ENCODE results near the gene ALDH1L1.

The ALDH1L1 gene

GRCh38 chr3:126085276-126085675, 95.1 kb downstream of the ALDH1L1 start:
- no peak for TF ChIP-seq BHLHE40 (IDR thresholded peaks at IDR 0.05; ENCODE audit: borderline replicate concordance)
- no peak for TF ChIP-seq SP1 (IDR thresholded peaks at IDR 0.05)
- no peak for TF ChIP-seq PKNOX1 (IDR thresholded peaks at IDR 0.05)
- TF ChIP-seq ZNF384 (IDR thresholded peaks at IDR 0.05) = no peak
- TF ChIP-seq CTBP1 (IDR thresholded peaks at IDR 0.05; ENCODE audit: borderline replicate concordance) = no peak
- no peak for TF ChIP-seq FOXK2 (IDR thresholded peaks at IDR 0.05)
- no peak for TF ChIP-seq FOXA1 (IDR thresholded peaks at IDR 0.05)
- TF ChIP-seq FOXM1 (IDR thresholded peaks at IDR 0.05; ENCODE audit: borderline replicate concordance) = no peak
- no peak for TF ChIP-seq L3MBTL2 (conservative IDR thresholded peaks at IDR 0.05)
- DNase-seq (ENCODE audit: extremely low spot score) = no peak
- ChIA-PET POLR2A (no interaction called here), CTCF (interaction anchor here (0.7 kb wide), 1 partner anchor 155 kb away, joined by 3 read pairs; no protein-coding TSS in a partner anchor)

GRCh38 chr3:126084768-126085180, 95.6 kb downstream of the ALDH1L1 start:
- ChIA-PET POLR2A (interaction anchor here (1.2 to 1.4 kb wide), 3 partner anchors 16 to 20 kb away, joined by 3 to 4 read pairs (median 3); no protein-coding TSS in a partner anchor), CTCF (interaction anchor here (0.5 kb wide), 1 partner anchor 554 kb away, joined by 3 read pairs; no protein-coding TSS in a partner anchor)
- TF ChIP-seq L3MBTL2 (conservative IDR thresholded peaks at IDR 0.05) = 0 out of 2 replicates have a peak, but pooled peaks have one; percentile 0
- TF ChIP-seq ARNT (IDR thresholded peaks at IDR 0.05) = no peak
- no peak for TF ChIP-seq ELF4 (IDR thresholded peaks at IDR 0.05)
- no peak for TF ChIP-seq SP1 (IDR thresholded peaks at IDR 0.05)
- no peak for DNase-seq (ENCODE audit: extremely low spot score)

GRCh38 chr3:126083913-126084767, 96.2 kb downstream of the ALDH1L1 start, which contains the start of gene SLC41A3:
Gene SLC41A3, minus strand, starts transcription at chr3:126084124. Its CDS starts 15,905 bp downstream, at chr3:126068219.
- CTCF ChIA-PET = interaction anchor here (0.5 kb wide), 1 partner anchor 553 kb away, joined by 3 read pairs; no protein-coding TSS in a partner anchor
- peak; percentile 86 for DNase-seq (ENCODE audit: extremely low spot score)
- TF ChIP-seq BHLHE40 (IDR thresholded peaks at IDR 0.05; ENCODE audit: borderline replicate concordance) = no peak
- TF ChIP-seq L3MBTL2 (conservative IDR thresholded peaks at IDR 0.05) = peak; percentile 16; the same call in 1 of the 2 replicates
- POLR2A ChIA-PET = interaction anchor here (1.2 to 1.4 kb wide), 3 partner anchors 16 to 19 kb away, joined by 3 to 4 read pairs (median 3); no protein-coding TSS in a partner anchor

- ChIA-PET CTCF (no interaction called here), POLR2A (interaction anchor here (1.2 to 1.4 kb wide), 3 partner anchors 17 to 19 kb away, joined by 3 to 4 read pairs (median 3); no protein-coding TSS in a partner anchor)
- peak; percentile 59 for DNase-seq (ENCODE audit: extremely low spot score)
- TF ChIP-seq TARDBP (IDR thresholded peaks at IDR 0.05) = no peak
- no peak; the same call in 1 of the 2 replicates for TF ChIP-seq L3MBTL2 (conservative IDR thresholded peaks at IDR 0.05)
- no peak for TF ChIP-seq ARNT (IDR thresholded peaks at IDR 0.05)
- TF ChIP-seq BHLHE40 (IDR thresholded peaks at IDR 0.05; ENCODE audit: borderline replicate concordance) = no peak
- no peak for TF ChIP-seq HDGF (IDR thresholded peaks at IDR 0.05; ENCODE audit: borderline replicate concordance)
- TF ChIP-seq FOXA1 (IDR thresholded peaks at IDR 0.05) = no peak
- TF ChIP-seq ELF4 (IDR thresholded peaks at IDR 0.05) = no peak
- no peak for TF ChIP-seq CTBP1 (IDR thresholded peaks at IDR 0.05; ENCODE audit: borderline replicate concordance)
- TF ChIP-seq SUZ12 (IDR thresholded peaks at IDR 0.05) = no peak
- TF ChIP-seq ZNF384 (IDR thresholded peaks at IDR 0.05) = no peak
- TF ChIP-seq SP1 (IDR thresholded peaks at IDR 0.05) = no peak
- TF ChIP-seq NFRKB (IDR thresholded peaks at IDR 0.05) = no peak
- TF ChIP-seq FOXK2 (IDR thresholded peaks at IDR 0.05) = no peak
- no peak for TF ChIP-seq PKNOX1 (IDR thresholded peaks at IDR 0.05)
These were observed 96.9 kb downstream of the ALDH1L1 start for GRCh38 chr3:126083511-126083912.

GRCh38 chr3:126083138-126083445, 97.3 kb downstream of the ALDH1L1 start:
- TF ChIP-seq BHLHE40 (IDR thresholded peaks at IDR 0.05; ENCODE audit: borderline replicate concordance) (no peak), LEF1 (IDR thresholded peaks at IDR 0.05; ENCODE audit: borderline replicate concordance) (no peak), FOXA1 (IDR thresholded peaks at IDR 0.05) (no peak), ARNT (IDR thresholded peaks at IDR 0.05) (no peak), PKNOX1 (IDR thresholded peaks at IDR 0.05) (no peak), SUZ12 (IDR thresholded peaks at IDR 0.05) (no peak), ZNF384 (IDR thresholded peaks at IDR 0.05) (no peak), SP1 (IDR thresholded peaks at IDR 0.05) (no peak), NFRKB (IDR thresholded peaks at IDR 0.05) (no peak), CTBP1 (IDR thresholded peaks at IDR 0.05; ENCODE audit: borderline replicate concordance) (no peak), FOXK2 (IDR thresholded peaks at IDR 0.05) (no peak), ELF4 (IDR thresholded peaks at IDR 0.05) (no peak), FOXM1 (IDR thresholded peaks at IDR 0.05; ENCODE audit: borderline replicate concordance) (no peak), L3MBTL2 (conservative IDR thresholded peaks at IDR 0.05) (no peak), TARDBP (IDR thresholded peaks at IDR 0.05) (no peak)
- POLR2A ChIA-PET = no interaction called here
- CTCF ChIA-PET = no interaction called here
- DNase-seq (ENCODE audit: extremely low spot score) = peak; percentile 6

- peak; percentile 4 for DNase-seq (ENCODE audit: extremely low spot score)
- CTCF ChIA-PET = no interaction called here
- TF ChIP-seq FOXK2 (IDR thresholded peaks at IDR 0.05) = no peak
- TF ChIP-seq HDGF (IDR thresholded peaks at IDR 0.05; ENCODE audit: borderline replicate concordance) = no peak
- no peak for TF ChIP-seq L3MBTL2 (conservative IDR thresholded peaks at IDR 0.05)
- TF ChIP-seq ARNT (IDR thresholded peaks at IDR 0.05) = no peak
- TF ChIP-seq FOXM1 (IDR thresholded peaks at IDR 0.05; ENCODE audit: borderline replicate concordance) = no peak
- TF ChIP-seq SUZ12 (IDR thresholded peaks at IDR 0.05) = no peak
- TF ChIP-seq BHLHE40 (IDR thresholded peaks at IDR 0.05; ENCODE audit: borderline replicate concordance) = no peak
- TF ChIP-seq LEF1 (IDR thresholded peaks at IDR 0.05; ENCODE audit: borderline replicate concordance) = no peak
- TF ChIP-seq SP1 (IDR thresholded peaks at IDR 0.05) = no peak
- no peak for TF ChIP-seq NFRKB (IDR thresholded peaks at IDR 0.05)
- TF ChIP-seq TARDBP (IDR thresholded peaks at IDR 0.05) = no peak
- POLR2A ChIA-PET = no interaction called here
These were observed 97.8 kb downstream of the ALDH1L1 start for GRCh38 chr3:126082362-126083137.

Data from HEK293T (cell line).